NCI-H146 (cell line): ENCODE measurements around the gene GRK5.
"Not testable (repeated sequence)": the region's sequence is repeated elsewhere in the genome, so short reads cannot be mapped to it uniquely, and the experiment has no call there.

Source experiments
- DNase-seq: peaks from one replicate; lab custom pipeline; 2025; lab: John Stamatoyannopoulos, UW

The GRK5 gene

GRCh38 chr10:119276194-119276593 is 68.8 kb downstream of the GRK5 start:
- DNase-seq: not testable (repeated sequence)

- no peak for DNase-seq
Observed at GRCh38 chr10:119278126-119278709, 70.8 kb downstream of the GRK5 start.

DNA sequence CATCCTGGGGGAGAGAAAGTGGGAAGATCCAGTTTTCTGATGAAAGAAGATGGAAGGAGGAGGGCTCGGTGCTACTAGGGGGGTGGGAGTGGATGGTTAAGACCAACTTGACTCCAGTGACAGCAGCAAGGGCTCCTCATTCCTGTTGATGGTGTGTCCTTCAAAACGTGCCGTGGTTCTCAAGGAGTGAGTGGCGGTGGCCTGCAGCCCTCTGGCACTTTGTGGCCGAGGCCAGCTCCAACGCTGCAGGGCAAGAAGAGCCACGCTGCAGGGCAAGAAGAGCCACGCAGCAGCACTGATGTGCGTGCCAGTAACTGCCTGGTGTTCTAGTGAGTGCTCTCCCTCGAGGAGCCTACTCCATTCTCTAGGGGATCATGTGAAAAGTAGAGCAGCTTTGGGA is 72.1 kb downstream of the GRK5 start:
- DNase-seq: no peak

GRCh38 chr10:119281581-119282071 is 74.3 kb downstream of the GRK5 start:
- DNase-seq: no peak

GRCh38 chr10:119282446-119282845 is 75.1 kb downstream of the GRK5 start:
- DNase-seq: no peak

DNA sequence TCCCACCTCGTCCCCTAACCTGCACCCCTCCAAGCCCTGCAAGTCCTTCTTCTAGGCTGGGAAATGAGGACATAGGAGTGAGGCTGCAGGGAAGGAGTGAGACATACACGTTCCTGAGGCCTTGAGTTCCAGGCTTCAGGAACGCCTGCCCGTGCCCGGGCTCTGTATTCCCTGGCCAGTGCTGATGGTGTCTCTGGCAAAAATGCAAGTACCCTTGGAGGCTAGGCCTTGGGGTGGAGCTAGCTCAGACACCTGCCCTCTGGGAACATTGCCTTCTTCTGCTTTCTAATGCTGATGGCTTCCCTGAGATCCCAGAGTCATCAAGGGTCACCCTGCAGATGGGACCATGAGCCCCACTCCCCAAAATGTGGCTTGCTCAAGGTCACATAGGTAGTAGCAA is 76.0 kb downstream of the GRK5 start:
- no peak for DNase-seq

- DNase-seq: no peak
Observed at GRCh38 chr10:119283818-119284217, 76.4 kb downstream of the GRK5 start.

DNA sequence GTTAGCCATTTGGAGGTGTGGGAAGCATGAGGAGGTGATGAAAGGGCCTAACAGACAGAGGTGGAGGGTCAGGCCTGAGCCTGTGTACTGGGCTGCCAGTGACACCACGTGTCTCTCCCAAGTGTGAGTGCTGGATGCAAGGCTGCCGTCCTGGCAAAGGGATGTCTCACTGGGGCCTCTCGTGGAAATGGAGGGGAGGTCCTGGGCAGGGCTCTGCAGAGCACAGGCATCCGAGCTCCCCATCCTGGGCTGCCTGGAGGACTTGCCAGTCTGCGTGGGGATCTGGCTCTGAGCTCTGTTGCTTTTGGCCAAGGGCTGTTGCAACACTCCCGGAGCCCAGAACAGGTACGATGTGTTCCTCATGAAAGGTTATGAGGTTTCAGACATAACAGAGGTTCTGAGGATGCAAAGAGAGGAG is 77.3 kb downstream of the GRK5 start:
- no peak for DNase-seq

DNA sequence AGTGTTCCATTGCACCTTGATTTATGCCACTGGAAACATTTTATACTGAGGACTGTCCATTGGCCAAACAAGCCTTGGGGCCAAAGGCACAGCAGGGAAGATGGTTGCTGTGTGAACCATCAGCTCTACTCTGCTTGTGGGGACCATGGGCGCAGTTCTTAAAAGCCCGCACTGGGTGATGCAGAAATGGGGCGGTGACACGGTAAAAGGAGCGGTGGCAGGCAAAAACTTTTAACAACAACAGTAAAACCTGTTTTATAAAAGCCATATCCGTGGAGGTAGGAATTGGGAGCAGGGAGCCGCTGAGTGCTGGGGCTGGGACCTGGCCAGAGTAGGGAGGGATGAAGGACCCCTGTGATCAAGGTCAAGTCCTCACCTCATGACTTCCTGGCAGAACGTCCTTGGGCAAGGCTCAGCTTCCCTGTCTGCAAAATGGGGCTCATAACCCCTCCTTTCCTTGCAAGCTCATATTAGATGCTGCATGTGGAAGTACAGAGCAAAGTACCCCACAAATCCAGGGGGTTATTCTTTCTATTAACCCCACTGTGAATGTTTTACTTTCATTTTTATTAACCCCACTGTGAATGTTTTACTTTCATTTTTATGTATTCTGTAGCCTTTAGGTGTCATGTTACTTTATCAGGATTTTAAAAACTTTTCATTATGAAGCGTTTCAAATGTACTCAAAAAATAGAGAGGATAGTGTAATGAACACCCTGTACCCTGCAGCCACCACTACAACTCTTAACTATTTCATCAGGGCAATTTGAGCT is 78.3 kb downstream of the GRK5 start:
- DNase-seq: no peak

DNA sequence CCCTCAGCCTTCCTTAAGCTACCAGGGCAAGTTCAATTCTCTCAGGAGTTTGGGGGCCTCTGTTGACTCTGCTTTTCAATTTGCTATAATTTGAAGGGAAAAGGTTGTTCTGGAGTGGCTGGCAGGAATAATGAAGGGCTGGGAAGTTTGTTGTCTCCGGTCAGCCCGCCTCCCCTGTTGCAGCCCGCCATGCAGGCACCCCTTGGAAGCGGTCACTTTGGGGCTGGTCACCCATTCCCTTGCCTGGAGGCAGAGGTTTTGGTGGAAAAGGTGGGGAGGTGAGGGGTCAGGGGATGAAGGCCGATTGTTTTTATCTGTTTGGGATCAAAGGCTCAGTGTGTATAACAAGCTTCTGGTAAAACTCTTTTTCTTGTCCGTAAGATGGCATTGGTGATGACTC is 79.1 kb downstream of the GRK5 start:
- DNase-seq: no peak

- no peak for DNase-seq
Observed at GRCh38 chr10:119286983-119287633, 79.7 kb downstream of the GRK5 start.

DNA sequence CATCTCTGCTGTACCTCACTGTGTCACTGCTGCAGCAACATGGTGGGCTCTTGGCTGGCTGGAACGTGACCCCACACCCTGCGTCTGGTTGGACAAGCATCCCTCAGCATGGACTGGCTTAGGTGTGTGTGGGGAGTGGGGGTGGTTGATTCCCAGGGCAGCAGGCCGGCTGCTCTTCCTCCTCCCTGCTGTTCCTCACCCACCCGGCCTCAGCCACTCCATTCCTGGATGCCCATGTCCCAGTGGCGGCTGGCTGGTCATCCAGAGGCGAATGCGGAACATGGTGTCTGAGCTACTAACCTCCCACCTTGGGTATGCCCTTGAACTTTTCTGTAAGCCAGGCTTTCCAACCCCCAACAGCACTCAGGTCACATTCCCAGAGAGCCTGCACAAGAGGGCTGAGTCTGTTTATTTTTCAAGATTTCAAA is 81.2 kb downstream of the GRK5 start:
- DNase-seq: no peak

DNA sequence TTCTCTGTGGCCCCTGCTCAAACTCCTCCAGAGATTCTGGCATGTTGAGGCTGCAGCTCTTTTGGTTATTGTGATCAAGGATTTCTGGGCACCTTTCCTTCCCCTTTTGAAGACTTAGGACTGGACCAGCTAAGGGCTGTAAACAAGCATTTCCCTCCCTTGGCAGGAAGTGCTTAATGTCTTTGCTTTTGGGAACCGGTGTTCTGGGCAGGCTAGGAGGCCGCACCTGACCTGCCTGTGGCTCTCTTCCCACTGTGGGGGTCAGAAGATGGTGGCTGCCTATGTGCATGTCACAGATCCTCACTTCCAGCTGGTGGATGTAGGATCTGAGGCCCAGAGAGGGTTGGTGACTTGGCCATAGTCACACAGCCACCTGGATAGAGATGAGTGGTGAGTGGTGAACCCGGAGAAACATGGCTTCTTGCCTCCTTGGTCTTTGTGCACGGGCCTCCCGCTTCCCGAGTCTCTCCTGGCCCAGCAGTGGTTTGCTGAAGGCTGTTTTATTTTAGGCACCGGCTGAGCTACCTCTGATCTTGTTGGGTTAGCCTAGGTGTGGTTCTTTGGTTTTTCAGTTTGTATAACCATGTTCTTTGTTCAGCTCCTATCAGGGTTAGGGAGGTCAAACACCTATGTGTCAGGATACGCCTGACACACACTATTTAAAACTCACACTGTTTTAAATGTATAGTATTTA is 82.0 kb downstream of the GRK5 start:
- no peak for DNase-seq

DNA sequence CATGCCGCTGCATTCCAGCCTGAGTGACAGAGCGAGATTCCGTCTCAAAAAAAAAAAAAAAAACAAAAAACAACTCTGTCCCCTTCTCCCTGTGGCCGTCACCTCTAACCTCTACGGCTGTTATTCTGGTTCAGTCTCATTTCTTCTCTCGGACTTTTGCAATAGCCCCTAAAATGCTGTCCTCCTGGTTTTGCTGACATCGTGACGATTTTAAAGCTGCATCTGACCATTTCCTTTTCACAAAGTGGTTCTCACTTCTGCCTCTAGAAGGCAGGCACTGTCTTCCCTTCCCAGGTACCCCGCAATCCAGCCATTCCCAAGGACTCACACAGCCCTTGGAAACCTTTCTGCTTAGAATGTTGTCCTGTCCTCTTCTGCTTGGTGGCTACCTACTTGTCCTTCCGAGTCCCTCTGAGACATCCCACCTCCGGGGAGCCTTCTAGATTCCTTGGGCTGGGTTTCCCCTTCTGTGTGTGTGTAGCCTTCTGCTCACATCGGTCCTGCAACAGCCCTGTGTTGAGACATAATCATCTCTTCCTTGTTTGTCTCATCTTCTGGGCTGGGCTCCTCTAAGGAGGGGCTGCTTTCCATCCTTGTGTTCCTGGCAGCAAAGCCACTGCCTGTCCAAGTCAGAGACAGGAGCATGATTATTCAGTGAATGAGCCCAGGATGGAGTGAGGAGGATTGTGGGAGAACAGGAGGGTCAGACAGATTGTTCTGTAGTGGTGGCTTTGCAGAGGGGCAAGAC is 83.1 kb downstream of the GRK5 start:
- DNase-seq: no peak

GRCh38 chr10:119291223-119291900 is 84.0 kb downstream of the GRK5 start:
- DNase-seq: no peak

DNA sequence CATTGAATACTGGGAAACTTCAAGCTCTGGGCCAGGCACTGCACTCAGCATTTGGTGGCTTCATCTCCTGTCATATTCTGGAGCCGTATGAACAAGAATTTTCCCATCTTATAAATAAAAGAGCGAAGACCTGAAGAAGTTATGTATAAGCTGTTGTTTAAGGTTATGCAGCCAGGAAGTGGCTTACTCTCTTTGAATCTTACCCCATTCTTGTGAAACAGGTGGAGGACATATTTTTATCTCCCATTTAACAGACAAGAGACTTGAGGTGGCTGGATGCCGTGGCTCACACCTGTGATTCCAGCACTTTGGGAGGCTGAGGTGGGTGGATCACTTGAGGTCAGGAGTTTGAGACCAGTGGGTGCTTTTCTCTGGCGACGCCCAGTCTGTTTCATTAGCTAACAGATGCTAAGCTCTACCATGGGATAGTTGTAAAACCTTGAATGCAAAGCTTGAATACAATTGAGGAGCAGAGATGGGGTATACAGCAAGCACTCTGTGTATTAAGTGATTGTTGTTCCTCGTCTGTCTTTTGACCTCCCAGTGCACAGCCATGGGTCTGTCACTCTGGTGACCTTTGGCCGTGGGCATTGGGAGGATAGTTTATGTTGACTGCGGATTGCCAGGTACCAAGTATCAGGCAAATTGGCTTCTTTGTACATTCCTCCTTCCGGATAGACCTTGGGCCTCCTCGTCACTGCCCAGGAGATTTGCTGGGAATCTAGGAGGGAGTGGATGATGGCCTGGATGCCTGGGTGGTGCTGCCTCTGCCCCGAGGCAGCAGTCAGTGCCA is 85.8 kb downstream of the GRK5 start:
- no peak for DNase-seq

DNA sequence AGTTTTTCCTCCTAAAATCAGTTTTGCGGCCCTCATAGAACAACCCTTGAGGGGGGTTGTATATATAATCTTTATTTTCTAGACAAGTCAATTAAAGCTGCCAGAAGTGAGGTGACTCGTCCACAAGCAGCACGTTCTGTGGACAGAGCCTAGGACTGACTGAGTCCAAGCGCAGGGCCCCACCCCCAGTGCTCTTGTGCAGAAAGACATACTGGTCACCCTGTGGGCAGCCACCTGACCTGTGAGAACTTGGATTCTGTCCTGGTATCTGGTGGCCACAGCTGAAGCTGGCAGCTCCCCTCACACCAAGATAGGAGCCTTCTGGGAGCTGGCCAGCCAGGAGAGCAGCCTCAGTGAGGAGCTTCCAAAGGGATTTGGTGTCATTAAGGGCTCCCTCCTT is 89.3 kb downstream of the GRK5 start:
- DNase-seq: no peak

DNA sequence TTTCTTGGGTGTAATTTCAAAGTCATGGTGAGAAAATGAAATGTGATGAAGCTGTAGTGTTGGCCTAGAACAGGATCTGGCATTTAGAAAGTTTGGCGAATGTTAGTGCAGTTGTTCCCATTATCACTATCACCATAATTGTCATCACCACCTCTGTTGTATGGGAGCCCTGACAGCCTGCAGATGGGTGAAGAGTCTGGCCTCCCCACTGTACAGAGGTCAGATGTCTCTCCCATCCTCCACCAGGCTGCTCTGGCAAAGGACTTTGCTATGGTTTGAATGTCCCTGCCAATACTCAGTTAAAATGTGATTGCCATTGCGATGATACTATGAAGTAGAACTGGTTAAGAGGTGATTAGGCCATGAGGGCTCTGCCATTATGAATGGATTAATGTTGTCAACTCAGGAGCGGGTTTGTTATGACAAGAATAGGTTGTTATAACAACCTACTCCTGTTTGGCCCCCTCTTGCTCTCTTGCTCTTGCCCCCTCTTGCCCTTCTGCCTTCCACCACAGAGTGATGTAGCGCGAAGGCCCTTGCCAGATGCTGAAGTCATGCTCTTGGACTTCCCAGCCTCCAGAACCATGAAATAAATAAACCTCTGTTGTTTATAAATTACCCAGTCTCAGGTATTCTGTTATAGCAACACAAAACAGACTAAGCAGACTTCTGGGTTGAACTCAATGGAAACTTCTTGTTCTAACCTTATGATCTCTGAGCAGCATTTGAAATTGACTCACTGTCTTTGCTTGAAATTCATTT is 90.0 kb downstream of the GRK5 start:
- DNase-seq: no peak

DNA sequence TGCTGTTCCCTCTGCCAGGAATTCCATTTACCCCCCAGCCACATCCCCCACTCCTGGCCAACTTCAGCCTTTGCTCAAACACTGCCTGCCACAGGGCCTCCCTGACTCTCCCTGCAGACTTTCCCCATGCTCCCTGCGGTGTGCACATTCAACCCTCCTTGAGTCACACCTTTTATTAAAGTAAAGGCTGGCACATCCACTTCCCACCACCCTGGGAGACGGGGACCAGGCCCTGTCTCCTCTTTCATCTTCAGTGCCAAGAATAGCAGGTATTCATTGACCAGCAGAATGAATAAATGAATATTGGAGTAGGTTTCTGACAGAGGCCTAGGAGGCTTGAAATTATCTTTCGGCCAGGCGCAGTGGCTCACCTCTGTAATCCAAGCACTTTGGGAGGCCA is 91.4 kb downstream of the GRK5 start:
- DNase-seq: no peak

DNA sequence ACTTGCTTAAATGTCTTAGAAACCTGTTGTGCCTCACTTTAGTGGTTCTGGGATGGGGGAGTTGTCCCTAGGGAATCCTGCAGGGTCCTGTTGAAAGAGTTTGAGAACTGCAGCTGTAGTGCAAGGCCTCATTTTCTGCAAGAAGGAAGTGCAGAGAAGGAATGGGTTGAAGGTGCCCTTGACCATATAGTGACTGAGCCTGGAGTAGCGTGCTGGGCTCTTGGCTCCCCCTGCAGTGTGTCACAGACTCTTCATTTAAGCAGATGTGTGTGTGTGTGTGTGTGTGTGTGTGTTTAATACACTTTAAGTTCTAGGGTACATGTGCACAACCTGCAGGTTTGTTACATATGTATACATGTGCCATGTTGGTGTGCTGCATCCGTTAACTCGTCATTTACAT is 92.2 kb downstream of the GRK5 start:
- DNase-seq: no peak
